ENCODE measurements around the gene SRC.

SRC gene

DNA sequence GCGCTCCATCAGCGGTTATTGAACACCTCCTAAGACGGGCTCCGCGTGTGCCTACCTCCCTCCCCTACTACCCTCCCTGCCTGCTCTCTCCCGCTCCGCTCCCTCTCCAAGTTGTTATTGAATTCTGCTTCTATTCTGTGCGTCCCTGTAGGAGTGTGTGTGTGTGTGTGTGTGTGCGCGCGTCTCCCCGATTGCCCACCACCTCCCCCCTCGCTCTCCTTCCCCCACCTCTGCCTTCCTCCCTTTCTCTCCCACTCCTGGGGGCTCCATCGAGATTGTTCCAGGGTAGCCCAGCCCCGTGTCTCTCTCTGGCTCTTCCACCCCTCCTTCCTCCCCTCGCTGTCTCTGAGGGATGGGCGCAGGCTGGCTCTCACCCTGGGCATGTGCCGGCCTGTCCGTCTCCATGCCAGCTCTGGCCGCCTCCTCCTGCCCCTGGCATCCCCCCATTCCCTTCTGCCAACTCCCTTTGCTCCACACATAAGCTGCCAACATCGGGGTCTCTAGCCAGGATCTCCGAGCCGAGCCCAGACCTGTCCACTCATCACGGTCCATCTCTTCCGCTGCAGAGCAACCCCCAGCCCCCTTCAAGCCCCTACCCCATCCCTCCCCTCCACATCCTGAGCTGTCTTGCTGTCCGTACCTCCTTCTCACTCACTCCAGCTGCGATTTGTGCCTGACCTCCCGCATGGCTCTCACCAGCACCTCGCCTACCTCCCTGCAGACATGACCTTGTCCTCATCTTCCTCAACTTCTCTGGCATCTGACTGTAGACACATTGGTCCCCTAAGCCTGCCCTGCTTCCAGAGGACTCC, 68.5 kb downstream of the SRC start:
- DNase-seq (ENCODE audit: low read depth) = no peak

DNA sequence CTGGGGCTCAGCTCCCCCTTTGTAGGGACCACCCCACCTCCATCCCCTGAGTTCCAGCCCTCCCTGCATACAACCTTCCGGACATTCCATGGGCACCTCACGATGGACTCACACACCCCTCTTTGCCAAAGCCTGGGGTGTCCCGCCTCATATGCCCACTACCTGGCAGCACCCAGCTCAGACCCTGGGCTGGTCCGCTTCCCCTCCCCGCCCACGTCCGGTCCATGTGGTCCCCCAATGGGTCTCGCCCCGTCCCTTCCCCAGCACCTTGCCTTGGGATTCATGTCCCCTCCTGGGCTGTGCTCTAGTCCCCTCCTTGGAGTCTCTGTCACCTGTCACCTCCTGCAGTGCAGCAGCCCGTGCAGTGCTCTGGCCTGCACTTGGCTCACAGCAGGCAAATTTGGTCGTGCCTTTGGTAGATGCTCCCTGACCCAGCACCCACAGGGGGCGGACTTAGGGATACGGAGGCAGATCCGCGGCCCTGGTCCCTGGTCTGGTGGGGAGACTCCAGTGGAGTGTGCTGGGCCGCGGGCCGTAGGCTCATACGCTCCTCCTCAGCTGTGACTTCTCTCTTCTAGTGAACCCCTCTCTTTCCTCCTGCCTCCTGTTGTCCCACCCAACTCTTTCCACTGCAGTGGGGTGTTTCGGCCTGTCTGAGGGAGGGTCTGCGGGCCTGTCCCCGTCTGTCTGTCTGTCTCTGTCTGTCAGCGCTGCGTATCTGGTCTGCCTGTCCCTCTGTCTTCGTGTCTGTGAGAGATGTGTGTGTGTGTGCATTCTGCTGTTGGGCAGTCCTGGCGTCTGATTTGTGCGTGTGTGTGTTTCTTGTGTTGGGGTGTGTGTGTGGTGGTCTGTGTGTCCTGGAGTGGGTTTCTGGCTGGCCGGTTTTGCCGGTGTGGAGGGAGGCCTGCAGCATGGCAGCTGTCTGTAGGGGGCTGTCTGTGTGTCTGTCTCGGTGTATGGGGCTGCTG, 69.5 kb downstream of the SRC start:
- DNase-seq (ENCODE audit: low read depth) = no peak

DNA sequence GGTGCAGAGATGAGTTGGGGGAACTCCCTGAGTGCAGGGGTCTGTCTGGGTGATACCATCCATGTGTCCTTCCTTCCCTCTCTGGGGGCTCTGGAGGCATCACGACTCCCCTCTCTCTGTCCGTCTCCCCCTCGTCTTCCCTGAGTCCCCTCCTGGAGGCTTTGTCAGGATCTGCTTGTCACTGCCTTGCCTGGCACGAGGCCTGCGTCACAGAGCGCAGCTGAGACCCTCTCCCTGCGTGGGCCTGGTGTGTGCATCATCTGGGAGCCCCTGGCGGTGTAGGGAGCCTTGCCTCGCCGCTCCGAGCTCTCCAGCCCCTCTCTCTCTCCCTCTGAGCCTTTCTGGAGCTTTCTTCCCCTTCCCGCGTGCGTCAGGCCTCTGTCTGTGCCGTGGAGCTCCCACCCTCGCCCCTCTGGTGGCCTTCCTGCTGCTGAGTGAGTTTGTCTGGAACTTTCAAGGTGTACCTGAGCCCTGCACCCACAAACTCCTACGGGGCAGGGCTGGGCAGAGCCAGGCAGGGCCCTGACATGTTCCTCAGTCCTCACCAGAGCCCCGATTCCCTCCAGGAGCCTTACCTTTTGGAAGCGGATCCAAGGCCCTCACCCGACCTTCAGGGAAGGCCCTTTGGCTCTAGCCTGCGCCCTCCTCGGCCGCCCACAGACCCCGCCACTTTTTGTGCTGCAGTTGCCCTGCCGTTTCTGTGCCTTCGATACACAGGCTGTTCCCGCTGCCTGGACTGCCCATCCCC, 70.3 kb downstream of the SRC start:
- DNase-seq (ENCODE audit: low read depth) = no peak

DNA sequence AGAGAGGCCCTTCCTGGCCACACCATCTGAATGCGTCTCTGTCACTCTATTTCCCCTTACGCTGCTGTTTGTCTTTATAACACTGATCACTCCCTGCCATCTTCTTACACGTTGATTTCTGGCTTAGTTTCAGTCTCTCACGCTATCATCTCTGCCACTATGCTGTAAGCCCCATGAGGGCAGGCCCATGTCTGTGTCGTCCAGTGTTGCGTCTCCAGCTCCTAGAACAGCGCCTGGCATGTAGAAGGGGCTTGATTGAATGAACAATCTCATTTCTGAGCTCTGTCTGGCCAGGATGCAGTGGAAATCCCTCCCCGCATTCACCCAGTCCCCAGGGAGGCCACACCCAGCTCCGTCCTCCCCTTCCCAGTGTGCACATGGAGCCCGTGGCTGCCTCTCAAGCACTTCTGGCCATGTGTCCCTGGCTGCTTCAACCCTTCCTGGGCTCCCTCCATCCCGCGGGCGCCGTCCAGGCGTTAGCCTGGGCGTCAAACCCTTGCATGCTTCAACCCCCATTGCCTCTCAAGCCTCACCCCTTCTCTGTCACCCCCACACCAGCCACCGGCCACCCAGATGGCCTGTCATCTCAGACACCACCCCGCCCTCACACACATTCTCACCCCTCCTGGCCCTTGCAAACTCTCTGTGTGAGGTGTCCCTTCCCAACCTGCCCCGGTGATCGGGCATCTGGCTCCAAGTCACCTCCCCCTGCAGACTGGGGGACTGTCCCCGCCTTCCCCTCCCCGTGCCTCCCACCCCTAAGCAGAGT, 71.1 kb downstream of the SRC start:
- no peak for DNase-seq (ENCODE audit: low read depth)

DNA sequence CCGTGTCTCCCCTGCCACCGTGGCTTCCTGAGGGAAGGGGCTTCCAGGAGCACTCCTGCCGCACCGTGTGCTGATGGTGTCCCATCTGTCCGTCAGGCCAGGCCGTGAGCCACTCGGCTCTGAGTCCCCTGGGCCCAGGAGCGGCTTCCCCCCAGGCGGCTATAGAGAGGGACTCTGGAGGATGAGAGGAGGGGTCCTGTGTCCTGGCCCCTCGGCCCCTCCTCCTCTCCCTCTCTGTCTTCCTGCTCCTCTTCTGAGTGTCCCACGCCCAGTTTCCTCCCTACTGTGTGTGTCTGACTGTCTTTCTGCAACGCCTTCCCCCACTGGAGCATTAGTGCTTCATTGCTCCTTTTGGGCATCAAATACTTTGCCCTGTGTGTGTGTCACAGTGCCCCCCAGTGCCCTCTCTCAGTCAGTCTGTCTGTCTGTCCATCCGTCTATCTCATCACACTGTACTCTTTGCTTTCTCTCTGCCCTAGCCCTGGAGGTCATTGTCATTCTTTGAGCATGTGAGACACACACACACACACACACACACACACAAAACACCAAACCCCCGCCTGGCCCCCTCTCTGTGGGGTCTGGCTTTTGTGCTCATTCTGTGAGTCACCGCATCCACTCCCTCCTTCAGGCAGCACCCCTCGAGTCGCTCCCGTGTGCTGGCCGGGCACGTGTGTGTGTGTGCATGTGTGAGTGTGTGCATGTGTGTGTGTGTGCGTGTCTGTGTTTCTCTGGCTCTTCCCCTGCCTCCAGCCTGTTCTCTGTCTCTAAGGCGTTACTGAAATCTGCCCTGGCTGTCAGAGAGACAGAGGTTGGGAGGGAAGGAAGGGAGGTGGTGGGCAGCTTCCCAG, 71.9 kb downstream of the SRC start:
- no peak for DNase-seq (ENCODE audit: low read depth)

DNA sequence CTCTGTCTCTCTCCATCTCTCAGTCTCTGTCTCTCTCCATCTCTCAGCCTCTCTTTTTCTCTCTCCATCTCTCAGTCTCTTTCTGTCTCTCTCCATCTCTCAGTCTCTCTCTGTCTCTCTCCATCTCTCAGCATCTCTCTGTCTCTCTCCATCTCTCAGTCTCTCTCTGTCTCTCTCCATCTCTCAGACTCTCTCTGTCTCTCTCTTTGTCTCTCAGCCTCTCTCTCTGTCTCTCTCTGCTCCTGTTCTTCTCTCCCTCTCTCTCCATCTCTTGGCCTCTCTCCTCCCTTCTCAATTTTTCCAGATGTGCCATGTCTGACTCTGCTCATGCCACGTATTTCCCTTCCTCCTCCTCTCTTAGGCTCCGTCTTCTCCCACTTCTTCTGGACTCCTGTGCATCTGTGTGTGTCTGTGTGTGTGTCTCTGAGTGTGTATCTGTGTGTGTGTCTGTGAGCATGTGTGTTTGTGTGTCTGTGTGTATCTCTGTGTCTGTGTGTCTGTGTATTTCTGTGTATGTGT, 72.7 kb downstream of the SRC start:
- no peak for DNase-seq (ENCODE audit: low read depth)

DNA sequence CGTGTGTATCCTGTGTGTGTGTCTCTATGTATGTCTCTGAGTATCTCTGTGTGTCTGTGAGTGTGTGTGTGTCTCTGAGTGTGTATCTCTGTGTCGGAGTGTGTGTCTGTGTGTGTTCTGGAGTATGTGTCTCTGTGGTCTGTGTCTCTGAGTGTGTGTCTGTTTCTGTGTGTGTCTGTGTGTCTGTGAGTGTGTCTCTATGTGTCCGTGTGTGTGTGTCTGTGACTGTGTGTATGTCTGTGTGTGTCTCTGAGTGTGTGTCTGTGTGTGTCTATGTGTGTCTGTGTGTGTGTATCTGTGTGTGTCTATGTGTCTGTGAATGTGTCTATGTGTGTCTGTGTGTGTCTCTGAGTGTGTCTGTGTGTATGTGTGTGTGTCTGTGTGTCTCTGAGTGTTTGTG, 73.4 kb downstream of the SRC start:
- no peak for DNase-seq (ENCODE audit: low read depth)

DNA sequence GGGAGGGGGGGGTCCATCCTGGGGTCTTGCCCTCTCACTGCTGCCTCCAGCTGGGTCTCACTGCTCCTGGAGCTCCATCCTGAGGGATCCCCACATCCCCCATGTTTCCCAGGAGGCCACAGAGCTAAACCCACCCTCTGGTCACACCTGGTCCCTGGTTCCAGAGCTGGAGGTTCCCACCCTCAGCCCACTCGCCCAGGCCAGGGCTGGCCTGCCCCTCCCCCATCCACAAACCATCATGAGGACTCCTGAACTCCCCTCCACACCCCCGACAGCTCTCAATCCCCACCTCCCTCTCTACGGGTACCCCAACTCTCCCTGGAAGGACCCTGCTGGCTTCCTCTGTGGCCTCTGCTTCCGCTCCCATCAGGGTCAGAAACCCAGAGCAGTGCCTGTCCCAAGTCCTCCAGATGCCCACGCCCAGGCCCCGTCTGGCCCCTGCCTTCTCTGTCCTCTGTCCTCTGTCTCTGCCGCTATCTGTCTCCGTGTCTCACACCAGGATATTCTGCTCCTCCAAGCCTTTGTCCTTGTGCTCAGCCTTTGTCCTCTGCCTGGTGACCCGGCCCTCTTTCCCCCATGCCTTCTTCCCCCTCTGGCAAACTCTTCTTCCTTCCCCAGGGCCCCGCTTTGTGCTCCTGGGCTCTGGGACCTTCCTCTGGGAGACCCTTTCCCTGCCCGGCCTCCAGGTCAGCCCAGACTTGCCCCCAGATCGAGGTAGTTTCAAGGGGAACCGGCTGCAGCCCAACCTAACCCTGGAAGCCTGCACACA, 74.0 kb downstream of the SRC start:
- DNase-seq (ENCODE audit: low read depth) = no peak

DNA sequence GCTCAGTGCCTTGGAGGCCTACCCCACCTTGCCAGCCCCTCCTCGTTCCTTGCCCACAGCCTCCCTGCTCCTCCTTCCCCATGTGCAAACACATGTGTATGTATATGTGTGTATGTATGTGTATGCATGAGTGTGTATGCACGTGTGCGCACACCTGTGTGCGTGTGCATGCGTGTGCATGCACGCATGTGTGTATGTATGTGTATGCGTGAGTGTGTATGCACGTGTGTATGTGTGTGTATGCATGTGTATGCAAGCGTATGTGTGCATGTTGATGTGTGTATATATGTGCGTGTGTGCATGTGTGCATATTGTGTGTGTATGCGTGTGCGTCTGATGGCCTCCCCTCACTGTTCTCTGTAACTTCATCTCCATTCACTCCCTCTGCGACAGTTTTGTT, 74.7 kb downstream of the SRC start:
- DNase-seq (ENCODE audit: low read depth) = no peak

DNA sequence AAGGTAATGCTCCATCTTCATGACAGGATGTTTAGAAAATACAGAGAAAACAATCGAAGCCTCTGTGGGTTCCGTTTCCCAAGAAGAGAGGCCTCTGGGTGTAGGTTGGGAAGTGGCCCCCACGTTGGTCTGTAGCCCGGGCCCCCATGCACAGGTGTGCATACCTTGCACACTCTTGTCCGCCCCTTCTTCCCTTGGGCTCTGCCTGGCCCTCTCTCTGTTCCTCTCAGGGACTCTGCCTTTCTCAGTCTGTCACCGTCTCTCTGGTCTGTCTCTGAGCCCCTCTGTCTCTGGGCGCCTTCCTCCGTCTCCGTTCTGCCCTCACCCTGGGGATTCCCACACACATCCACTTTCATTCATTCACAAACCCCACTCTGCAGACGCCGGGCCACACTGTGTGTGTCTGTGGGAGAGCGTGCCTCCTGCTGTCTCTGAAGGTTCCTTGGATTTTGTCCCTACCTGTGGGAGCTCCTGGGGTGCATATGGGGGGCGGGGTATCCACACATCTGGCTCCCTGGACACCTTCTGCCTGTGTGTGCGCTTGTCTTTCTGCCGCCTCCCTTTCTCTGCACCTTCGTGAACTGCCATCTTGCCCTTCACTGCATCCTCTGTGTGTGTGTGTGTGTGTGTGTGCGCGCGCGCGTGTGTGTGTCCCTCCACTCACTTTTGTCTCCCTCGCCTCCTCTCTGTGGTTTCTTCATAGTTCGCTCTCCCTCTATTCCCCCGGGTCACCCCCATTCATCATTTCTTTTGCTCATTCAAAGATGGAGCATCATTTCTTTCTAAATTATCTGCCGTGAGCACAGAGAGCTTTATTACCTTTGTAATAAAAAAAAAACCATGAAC, 75.3 kb downstream of the SRC start:
- DNase-seq (ENCODE audit: low read depth) = no peak

DNA sequence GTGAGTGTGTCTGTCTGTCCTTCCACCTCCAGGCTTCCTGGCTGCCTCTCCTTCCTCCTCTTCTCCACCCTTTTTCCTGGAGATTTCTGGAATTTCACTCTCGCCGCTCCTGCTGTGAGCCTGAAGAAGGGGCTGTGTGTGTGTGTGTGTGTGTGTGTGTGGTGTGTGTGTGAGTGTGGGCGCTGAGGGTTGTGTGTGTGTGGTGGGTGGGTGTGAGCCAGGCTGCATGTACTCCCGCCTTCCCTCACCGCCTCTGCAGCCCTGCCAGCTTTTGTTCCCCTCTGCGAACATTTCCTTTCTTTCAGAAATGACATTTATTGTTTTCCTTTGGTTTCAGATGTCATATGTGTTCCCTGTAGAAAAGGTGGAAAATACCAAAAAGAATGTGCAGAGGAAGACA, 76.0 kb downstream of the SRC start:
- DNase-seq (ENCODE audit: low read depth) = no peak

DNA sequence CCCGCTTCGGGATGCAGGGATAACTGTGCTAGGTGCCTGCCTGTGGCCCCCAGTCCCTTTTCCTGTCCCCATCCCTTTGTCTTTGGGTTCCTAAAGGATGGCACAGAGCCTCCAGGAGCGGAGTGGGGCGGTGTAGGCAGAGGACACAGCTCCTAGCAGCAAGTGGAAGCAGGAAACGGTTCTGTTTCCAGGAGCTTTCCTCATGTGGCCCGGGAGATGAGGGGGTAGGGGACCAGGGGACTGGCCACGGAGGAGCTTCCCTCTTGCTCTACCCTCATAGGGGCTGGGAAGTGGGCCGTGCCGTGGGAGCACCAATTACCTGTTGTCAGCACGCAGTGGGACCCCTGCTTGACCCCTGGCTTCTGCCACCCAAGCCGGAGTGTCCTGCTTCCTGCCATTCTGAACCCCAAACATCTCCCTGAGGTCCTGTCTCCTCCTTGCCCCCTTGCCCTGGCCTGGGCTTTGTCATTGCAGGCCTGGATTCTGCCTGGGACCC, 76.9 kb downstream of the SRC start:
- no peak for DNase-seq (ENCODE audit: low read depth)

DNA sequence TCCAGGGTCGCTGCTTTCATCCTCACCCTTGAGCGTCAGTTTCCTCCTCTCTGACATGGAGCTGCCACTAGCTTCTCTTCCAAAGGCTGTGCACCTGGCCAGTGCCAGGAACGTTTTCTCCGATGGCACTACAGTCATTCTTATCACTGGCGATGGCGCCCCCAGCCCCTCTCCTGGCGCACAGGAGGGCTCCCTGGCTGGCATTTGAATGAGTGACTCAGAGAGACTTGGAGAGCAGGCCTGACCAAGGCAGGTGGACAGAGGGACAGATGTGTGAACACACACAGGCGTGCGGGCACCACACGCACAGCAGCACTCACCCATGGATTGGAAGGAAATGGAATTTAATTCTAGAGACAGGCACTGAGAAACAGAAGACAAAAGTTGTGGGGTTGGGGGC, 77.6 kb downstream of the SRC start:
- DNase-seq (ENCODE audit: low read depth) = no peak

DNA sequence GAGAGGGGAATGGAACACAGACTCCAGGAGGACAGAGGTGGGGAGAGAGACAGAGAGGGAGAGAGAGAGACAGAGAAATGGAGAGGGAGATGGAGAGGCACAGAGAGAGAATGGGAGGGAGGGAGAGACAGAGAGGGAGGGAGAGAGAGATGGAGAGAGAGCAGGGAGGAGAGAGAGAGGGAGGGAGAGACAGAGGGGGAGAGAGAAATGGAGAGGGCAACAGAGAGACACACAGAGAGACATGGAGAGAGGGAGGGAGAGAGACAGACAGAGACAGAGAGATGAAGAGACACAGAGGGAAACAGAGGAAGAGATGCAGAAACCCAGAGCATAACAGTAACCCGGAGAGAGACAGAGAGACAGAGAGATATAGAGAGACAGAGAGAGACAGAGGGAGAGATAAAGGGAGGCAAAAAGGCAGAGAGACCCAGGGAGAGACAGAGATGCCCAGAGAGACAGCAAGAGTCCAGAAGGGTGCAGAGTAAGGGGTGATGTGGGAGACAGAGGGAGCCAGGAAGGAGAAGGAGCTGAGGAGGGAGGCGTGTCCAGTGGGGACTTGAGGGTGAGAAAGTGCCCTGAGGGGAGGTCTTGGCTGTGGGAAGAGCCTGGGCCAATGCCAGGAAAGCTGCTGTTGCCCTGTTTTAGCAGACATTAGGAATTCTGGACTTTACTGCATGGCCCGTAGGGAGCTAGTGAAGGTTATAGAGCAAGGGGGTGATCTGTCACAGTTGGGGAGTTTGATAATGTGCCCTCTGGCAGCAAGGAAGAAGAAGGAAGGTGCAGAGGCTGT, 78.3 kb downstream of the SRC start:
- no peak for DNase-seq (ENCODE audit: low read depth)

DNA sequence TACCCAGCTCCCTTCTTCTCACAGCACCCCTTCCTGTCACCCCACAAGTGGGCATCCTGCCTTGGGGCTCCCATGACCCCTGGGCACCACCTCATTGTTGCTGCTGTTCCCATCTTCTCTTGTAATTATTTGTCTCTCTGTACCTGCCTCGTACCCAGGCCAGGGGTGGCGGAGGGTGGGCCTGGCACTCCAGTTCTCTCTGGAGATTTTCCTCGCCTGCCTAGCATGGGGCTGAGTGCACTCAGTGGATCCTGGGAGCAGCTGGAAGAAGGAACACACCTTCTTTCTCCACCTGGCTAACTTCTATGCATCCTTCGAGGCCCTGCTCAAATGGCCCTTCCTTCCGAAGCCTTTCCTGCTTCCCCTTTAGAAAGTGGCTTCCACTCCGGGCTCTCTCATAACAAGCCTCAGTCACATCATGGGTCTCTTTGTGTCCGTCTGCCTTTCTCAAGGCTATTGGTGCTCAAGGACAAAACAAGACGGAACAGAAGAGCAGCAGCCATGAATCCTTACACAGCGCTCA, 79.2 kb downstream of the SRC start:
- no peak for DNase-seq (ENCODE audit: low read depth)

DNA sequence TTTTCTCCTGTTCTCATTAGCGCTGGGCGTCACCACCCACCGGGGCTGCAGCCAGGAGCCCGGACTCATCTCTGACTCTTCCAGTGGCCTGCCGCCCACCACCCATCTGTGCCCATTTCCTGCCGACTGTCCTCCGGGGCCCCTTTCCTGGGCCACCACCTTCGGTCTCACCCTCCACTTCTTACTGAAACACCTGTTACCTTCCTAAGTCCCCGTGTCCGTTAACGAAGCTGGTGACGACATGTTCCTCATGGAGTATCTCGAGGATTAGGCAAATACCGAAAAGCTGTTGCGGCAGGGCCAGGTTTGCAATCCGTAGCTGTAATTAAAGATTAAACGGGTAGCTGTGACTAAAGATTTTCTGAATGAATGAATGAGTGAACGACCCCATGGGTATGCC, 80.2 kb downstream of the SRC start:
- no peak for DNase-seq (ENCODE audit: low read depth)

DNA sequence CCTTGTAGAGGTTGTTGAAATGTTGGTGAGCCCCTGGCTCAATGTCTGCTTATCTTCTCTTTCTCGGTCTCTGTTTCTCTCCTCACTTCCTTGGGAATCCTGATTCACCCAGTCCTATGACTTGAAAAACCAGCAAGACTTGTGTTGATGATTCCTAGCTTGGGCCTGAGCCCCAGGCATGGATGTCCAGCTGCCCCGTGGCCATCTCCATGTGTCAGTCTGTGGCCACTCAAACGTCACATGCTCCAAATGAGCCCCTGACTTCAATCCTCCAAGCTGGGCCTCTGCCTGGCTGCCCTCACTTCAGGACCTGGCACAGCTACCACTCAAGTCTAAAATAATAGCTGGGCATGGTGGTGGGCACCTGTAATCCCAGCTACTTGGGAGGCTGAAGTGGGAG, 81.0 kb downstream of the SRC start:
- DNase-seq (ENCODE audit: low read depth) = no peak

DNA sequence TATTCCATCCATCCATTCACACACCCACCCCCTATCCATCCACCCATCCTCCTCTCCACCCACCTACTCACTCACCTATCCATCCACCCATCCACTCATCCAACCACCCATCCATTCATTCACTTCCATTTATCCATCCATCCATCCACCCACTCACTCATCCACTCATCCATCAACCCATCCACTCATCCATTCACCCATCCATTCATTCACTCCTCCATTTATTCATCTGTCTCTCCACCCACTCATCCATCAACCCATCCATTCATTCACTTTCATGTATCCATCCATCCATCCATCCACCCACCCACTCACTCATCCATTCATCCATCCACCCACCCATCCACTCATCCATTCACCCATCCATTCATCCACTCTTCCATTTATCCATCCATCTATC, 84.1 kb downstream of the SRC start:
- DNase-seq (ENCODE audit: low read depth) = no peak
